Measurements from ENCODE around the gene LYPLA2. TPM values are rescaled to one million over a fixed set of nuclear protein-coding genes. Genes with fewer than 3 reads are reported as not detected.
"Not testable (repeated sequence)": the region's sequence is repeated elsewhere in the genome, so short reads cannot be mapped to it uniquely, and the experiment has no call there.

The LYPLA2 gene
- total RNA-seq, 3 donors from 2014 or later: 31.8 to 52.8 (median 49.5) TPM

- DNase-seq (ENCODE audit: low spot score in 2 of 2): peak; percentile 67 to 74
- TF ChIP-seq POLR2A (IDR thresholded peaks at IDR 0.05): peak; percentile 44
- TF ChIP-seq POLR2AphosphoS5 (IDR thresholded peaks at IDR 0.05): peak; percentile 67 to 94 (median 79)
- no peak for TF ChIP-seq CTCF (IDR thresholded peaks at IDR 0.05)
- Histone ChIP-seq H3K4me3 (peak within 1 kb of the TSS; percentile 83 to 93 (median 88)), H3K27ac (peak within 1 kb of the TSS; percentile 92 to 94), H3K27me3 (no peaks in the 10 kb centered on the region), H3K36me3 (no peaks in the 10 kb centered on the region), H3K4me1 (peaks cover 3 to 12% of the 10 kb centered on the region in 2 donors), H3K9me3 (no peaks in the 10 kb centered on the region)
- intact Hi-C loops (cut with DNase I; ENCODE audit: low total_unique reads): loop anchor here (1.0 kb wide), 1 partner anchor 24 kb away; no protein-coding TSS in a partner anchor
These were observed 12.7 kb upstream of the LYPLA2 start, which contains the start of gene PITHD1 for GRCh38 chr1:23777979-23778814. Gene PITHD1 (plus strand): TSS chr1:23778418. CDS start chr1:23778516, 98 bp downstream.

- no peaks in the 10 kb centered on the region for H3K9me3 ChIP-seq
- no peak for DNase-seq (ENCODE audit: low spot score in 2 of 2)
- H3K4me1 ChIP-seq: peaks cover 3 to 12% of the 10 kb centered on the region in 2 donors
- intact Hi-C loops (cut with DNase I; ENCODE audit: low total_unique reads): no loop called here
- TF ChIP-seq CTCF (IDR thresholded peaks at IDR 0.05) (no peak), POLR2AphosphoS5 (IDR thresholded peaks at IDR 0.05) (no peak), POLR2A (IDR thresholded peaks at IDR 0.05) (no peak)
- no peaks in the 10 kb centered on the region for H3K36me3 ChIP-seq
- peak overlapping the region in 1 of 3 donors; percentile 83 for H3K4me3 ChIP-seq
- no peak overlapping the region for H3K27ac ChIP-seq
- H3K27me3 ChIP-seq: no peaks in the 10 kb centered on the region
These were observed 11.0 kb upstream of the LYPLA2 start for GRCh38 chr1:23779826-23780371.

GRCh38 chr1:23783141-23783540, 7.8 kb upstream of the LYPLA2 start:
- H3K27ac ChIP-seq: not testable (repeated sequence)

GRCh38 chr1:23784846-23785245, 6.1 kb upstream of the LYPLA2 start:
- Histone ChIP-seq H3K27me3 (no peaks in the 10 kb centered on the region), H3K27ac (no peak overlapping the region), H3K36me3 (no peaks in the 10 kb centered on the region), H3K4me1 (peaks cover 0 to 2% of the 10 kb centered on the region in 2 donors), H3K4me3 (no peak overlapping the region), H3K9me3 (no peaks in the 10 kb centered on the region)
- no peak for TF ChIP-seq POLR2AphosphoS5 (IDR thresholded peaks at IDR 0.05)
- no peak for TF ChIP-seq POLR2A (IDR thresholded peaks at IDR 0.05)
- no peak for TF ChIP-seq CTCF (IDR thresholded peaks at IDR 0.05)
- intact Hi-C loops (cut with DNase I; ENCODE audit: low total_unique reads): no loop called here
- DNase-seq (ENCODE audit: low spot score in 2 of 2): no peak

More at GRCh38 chr1:23783141-23783540, 7.8 kb upstream of the LYPLA2 start:
- H3K27me3 ChIP-seq; H3K9me3 ChIP-seq; intact Hi-C loops (cut with DNase I; ENCODE audit: low total_unique reads); H3K36me3 ChIP-seq; H3K4me3 ChIP-seq; DNase-seq (ENCODE audit: low spot score in 2 of 2): not testable (repeated sequence)
- peaks cover 3 to 12% of the 10 kb centered on the region in 2 donors for H3K4me1 ChIP-seq

- no peak for DNase-seq (ENCODE audit: low spot score in 2 of 2)
- H3K27ac ChIP-seq: no peak overlapping the region
These were observed 3.2 kb upstream of the LYPLA2 start for GRCh38 chr1:23787701-23788100.

More at GRCh38 chr1:23787701-23788100, 3.2 kb upstream of the LYPLA2 start:
- intact Hi-C loops (cut with DNase I; ENCODE audit: low total_unique reads): no loop called here
- no peak overlapping the region for H3K4me3 ChIP-seq
- no peak for TF ChIP-seq POLR2A (IDR thresholded peaks at IDR 0.05)
- no peak for TF ChIP-seq CTCF (IDR thresholded peaks at IDR 0.05)
- no peak for TF ChIP-seq POLR2AphosphoS5 (IDR thresholded peaks at IDR 0.05)
- peaks cover 0 to 13% of the 10 kb centered on the region in 2 donors for H3K4me1 ChIP-seq
- no peaks in the 10 kb centered on the region for H3K9me3 ChIP-seq
- H3K27me3 ChIP-seq: no peaks in the 10 kb centered on the region
- H3K36me3 ChIP-seq: no peaks in the 10 kb centered on the region
